Endothelial cell (in vitro differentiated cells): ENCODE results near the gene ZNF837. TPM values are rescaled to one million over a fixed set of nuclear protein-coding genes. Genes with fewer than 3 reads are reported as not detected.
"Not testable (repeated sequence)": the region's sequence is repeated elsewhere in the genome, so short reads cannot be mapped to it uniquely, and the experiment has no call there.

Source experiments
- DNase-seq: peaks from one replicate; pipeline ENCODE4 v3.0.0; 2021; ENCODE audit warnings: low spot score
- H3K27ac Mint-ChIP-seq: one replicate; pipeline ENCODE4 v1.8.0; 2021; ENCODE audit warnings: mixed read lengths, inconsistent platforms; ENCODE audit not compliant: unreplicated experiment
- H3K27me3 Mint-ChIP-seq: one replicate; pipeline ENCODE4 v1.8.0; 2021; ENCODE audit warnings: mild to moderate bottlenecking, moderate library complexity, mixed read lengths, inconsistent platforms; ENCODE audit not compliant: unreplicated experiment
- H3K36me3 Mint-ChIP-seq: one replicate; pipeline ENCODE4 v1.8.0; 2021; ENCODE audit warnings: mild to moderate bottlenecking, low read depth, mixed read lengths, inconsistent platforms; ENCODE audit not compliant: unreplicated experiment
- H3K4me1 Mint-ChIP-seq: one replicate; pipeline ENCODE4 v1.8.0; 2021; ENCODE audit warnings: mild to moderate bottlenecking, mixed read lengths, inconsistent platforms; ENCODE audit not compliant: unreplicated experiment
- H3K4me3 Mint-ChIP-seq: one replicate; pipeline ENCODE4 v1.8.0; 2021; ENCODE audit warnings: mild to moderate bottlenecking, mixed read lengths, inconsistent platforms; ENCODE audit not compliant: unreplicated experiment
- H3K9me3 Mint-ChIP-seq: one replicate; pipeline ENCODE4 v1.8.0; 2021; ENCODE audit warnings: mixed read lengths, inconsistent platforms; ENCODE audit not compliant: unreplicated experiment
- CTCF ChIP-seq: fragments of 200-600 bp; sonication (generic); IDR thresholded peaks from one replicate; pipeline ENCODE4 v1.5.0; 2021; ENCODE audit warnings: antibody characterized with exemption; ENCODE audit not compliant: unreplicated experiment
- total RNA-seq: library from RNA; stranded (reverse); fragmentation: NEBNext Ultra II Directional; extraction: Animal tissue kit (Norgen Biotek cat#: 25700); gene quantifications from one replicate; pipeline ENCODE4 v1.2.1, GENCODE V29; 2021; ENCODE audit not compliant: unreplicated experiment

The ZNF837 gene
- total RNA-seq, 1 donor from 2014 or later = 4.5 TPM

DNA sequence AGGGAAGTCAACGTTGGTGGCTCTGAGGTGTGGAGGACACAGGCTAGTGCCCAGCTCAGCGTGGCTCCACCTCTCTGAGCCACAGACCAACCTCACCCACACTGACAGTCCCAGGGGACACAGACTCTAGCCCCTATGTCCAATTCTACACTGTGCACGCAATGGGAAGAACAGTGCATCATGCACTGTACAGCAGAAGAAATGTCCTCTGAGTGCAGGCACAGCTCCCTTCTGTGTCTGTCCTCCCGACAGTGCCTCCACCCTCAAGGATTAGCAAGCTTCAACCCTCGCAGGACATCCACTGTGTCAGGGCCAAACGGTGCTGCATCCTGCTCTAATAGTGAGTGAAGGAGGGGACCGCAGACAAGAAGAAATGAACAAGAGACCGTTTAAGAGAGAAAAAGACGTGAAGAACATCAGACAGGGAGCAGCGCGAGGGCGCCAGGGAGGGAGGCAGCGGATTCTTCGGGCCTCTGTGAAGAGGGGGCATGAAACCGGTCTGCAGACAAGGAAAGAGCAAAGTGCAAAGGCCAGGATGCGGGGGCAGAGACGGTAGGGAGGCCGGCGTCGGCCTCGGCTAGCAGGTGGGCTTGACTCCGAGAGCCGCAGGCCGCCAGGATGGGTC is 681 bp downstream of the ZNF837 start:
- H3K27me3 Mint-ChIP-seq = peaks cover 8% of the 10 kb centered on the region
- no peaks in the 10 kb centered on the region for H3K9me3 Mint-ChIP-seq
- peak overlapping the region; percentile 93 for H3K4me3 Mint-ChIP-seq
- no peak for DNase-seq
- H3K27ac Mint-ChIP-seq = peak overlapping the region; percentile 84
- no peak for TF ChIP-seq CTCF
- peaks cover 13% of the 10 kb centered on the region for H3K4me1 Mint-ChIP-seq
- peaks cover 8% of the 10 kb centered on the region for H3K36me3 Mint-ChIP-seq

- Mint-ChIP-seq H3K4me1 (peaks cover 13% of the 10 kb centered on the region), H3K27ac (no peak overlapping the region), H3K9me3 (no peaks in the 10 kb centered on the region), H3K27me3 (peaks cover 8% of the 10 kb centered on the region), H3K4me3 (peak overlapping the region; percentile 93), H3K36me3 (peaks cover 8% of the 10 kb centered on the region)
- no peak for TF ChIP-seq CTCF
- DNase-seq = no peak
Measured at GRCh38 chr19:58379246-58379645, 1.6 kb downstream of the ZNF837 start.

DNA sequence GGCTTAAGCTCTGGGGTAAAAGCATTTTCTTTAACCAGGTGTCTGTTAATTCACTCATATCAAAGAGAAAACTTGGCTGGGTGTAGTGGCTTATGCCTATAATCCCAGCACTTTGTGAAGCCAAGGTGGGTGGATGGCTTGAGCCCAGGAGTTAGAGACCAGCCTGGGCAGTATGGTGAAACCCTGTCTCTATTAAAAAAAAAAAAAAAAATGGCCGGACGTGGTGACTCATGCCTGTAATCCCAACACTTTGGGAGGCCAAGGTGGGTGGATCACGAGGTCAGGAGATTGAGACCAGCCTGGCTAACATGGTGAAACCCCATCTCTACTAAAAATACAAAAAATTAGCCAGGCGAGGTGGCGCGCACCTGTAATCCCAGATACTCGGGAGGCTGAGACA is 4.1 kb downstream of the ZNF837 start:
- not testable (repeated sequence) for H3K27ac Mint-ChIP-seq, H3K36me3 Mint-ChIP-seq, H3K9me3 Mint-ChIP-seq, DNase-seq, H3K4me1 Mint-ChIP-seq, H3K4me3 Mint-ChIP-seq, H3K27me3 Mint-ChIP-seq

GRCh38 chr19:58374200-58374599 is 6.6 kb downstream of the ZNF837 start:
- H3K27me3 Mint-ChIP-seq = peaks cover 8% of the 10 kb centered on the region

DNA sequence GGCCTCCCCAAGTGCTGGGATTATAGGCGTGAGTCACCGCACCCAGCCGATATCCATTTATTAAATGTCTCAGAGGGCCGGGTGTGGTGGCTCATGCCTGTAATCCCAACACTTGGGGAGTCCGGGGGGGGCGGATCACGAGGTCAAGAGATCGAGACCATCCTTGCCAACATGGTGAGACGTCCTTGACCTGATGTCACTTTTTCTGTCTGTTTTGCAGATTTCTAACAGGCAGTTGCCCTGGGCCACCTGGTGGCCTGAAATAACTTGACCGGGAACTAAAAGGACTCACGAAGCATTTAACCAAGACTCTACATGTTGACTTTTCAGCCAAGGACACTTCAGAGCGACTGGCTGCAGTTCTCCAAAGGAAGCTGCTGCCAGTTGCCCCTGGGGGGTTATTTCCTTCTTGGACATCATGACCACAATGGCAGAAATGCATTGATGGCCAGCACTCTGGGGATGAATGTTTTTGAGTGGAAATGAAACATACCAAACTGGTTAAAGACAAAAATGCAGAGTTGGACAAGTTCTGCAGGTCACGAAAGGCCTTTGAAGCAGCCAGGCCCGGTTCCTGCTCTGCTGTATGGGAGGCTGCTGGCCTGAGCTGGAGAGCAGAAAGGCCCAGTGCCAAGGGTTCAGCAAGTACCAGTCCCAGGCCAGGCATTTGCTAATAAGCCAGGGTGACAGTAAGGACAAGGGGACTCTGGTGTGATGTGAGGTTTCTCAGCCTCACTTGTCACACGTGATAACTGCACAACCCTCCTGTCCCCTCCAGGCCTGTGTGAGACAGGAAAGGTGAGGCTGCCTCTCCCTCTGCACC is 8.3 kb downstream of the ZNF837 start:
- Mint-ChIP-seq H3K36me3 (no peaks in the 10 kb centered on the region), H3K4me3 (no peak overlapping the region), H3K9me3 (no peaks in the 10 kb centered on the region), H3K27me3 (peaks cover 6% of the 10 kb centered on the region), H3K4me1 (no peaks in the 10 kb centered on the region), H3K27ac (no peak overlapping the region)
- TF ChIP-seq CTCF = peak; percentile 50
- DNase-seq = no peak

More at GRCh38 chr19:58374200-58374599, 6.6 kb downstream of the ZNF837 start:
- DNase-seq = no peak
- no peaks in the 10 kb centered on the region for H3K4me1 Mint-ChIP-seq
- no peak for TF ChIP-seq CTCF
- no peak overlapping the region for H3K27ac Mint-ChIP-seq
- no peak overlapping the region for H3K4me3 Mint-ChIP-seq
- H3K36me3 Mint-ChIP-seq = peaks cover 3% of the 10 kb centered on the region
- no peaks in the 10 kb centered on the region for H3K9me3 Mint-ChIP-seq
